OCI-LY1 (cell line): ENCODE results near the gene CRYGN.

Experiments
- H2AFZ ChIP-seq: fragments of 200-600 bp; sonication (generic), shearing (Covaris generic); 2 replicates; pipeline ENCODE4 v1.6.0; 2014; ENCODE audit warnings: antibody characterized with exemption, mild to moderate bottlenecking, low read length
- H3F3A ChIP-seq: fragments of 200-600 bp; sonication (generic), shearing (Covaris generic); 2 replicates; pipeline ENCODE4 v1.6.0; 2014; ENCODE audit warnings: mild to moderate bottlenecking, antibody characterized with exemption, low read length, moderate library complexity; ENCODE audit not compliant: insufficient read depth
- H3K27ac ChIP-seq: fragments of 200-600 bp; sonication (generic); 2 replicates; pipeline ENCODE4 v1.5.1; 2014; ENCODE audit warnings: low read length, mixed run types, mild to moderate bottlenecking, low read depth; ENCODE audit not compliant: poor library complexity, severe bottlenecking
- H3K27me3 ChIP-seq: fragments of 200-600 bp; sonication (generic); 2 replicates; pipeline ENCODE4 v1.6.0; 2014; ENCODE audit warnings: antibody characterized with exemption, mild to moderate bottlenecking, low read length, moderate library complexity; ENCODE audit not compliant: insufficient read depth
- H3K36me3 ChIP-seq: fragments of 200-600 bp; sonication (generic); 2 replicates; pipeline ENCODE4 v1.6.1; 2014; ENCODE audit warnings: mild to moderate bottlenecking, antibody characterized with exemption, low read length, moderate library complexity, mixed read lengths; ENCODE audit not compliant: insufficient read depth
- H3K4me1 ChIP-seq: fragments of 200-600 bp; sonication (generic); 2 replicates; pipeline ENCODE4 v1.5.1; 2014; ENCODE audit warnings: mild to moderate bottlenecking, low read length, moderate library complexity; ENCODE audit not compliant: insufficient read depth, severe bottlenecking
- H3K4me2 ChIP-seq: fragments of 200-600 bp; sonication (generic), shearing (Covaris generic); 2 replicates; pipeline ENCODE4 v1.6.1; 2014; ENCODE audit warnings: low read length
- H3K4me3 ChIP-seq: fragments of 200-600 bp; sonication (generic); 2 replicates; pipeline ENCODE4 v1.5.1; 2014; ENCODE audit warnings: low read length, low read depth, mild to moderate bottlenecking, mixed read lengths; ENCODE audit not compliant: poor library complexity, severe bottlenecking
- H3K79me2 ChIP-seq: fragments of 200-600 bp; shearing (Covaris generic); 2 replicates; pipeline ENCODE4 v1.6.1; 2016; ENCODE audit warnings: mixed run types, low read length, mixed read lengths; ENCODE audit not compliant: insufficient read depth
- H3K9ac ChIP-seq: fragments of 200-600 bp; sonication (generic), shearing (Covaris generic); 2 replicates; pipeline ENCODE4 v1.6.1; 2014; ENCODE audit warnings: mild to moderate bottlenecking, low read length, mixed read lengths
- H3K9me2 ChIP-seq: fragments of 200-600 bp; sonication (generic), shearing (Covaris generic); 2 replicates; pipeline ENCODE4 v1.6.1; 2014; ENCODE audit warnings: low read depth, mild to moderate bottlenecking, low read length, mixed read lengths
- H3K9me3 ChIP-seq: fragments of 200-600 bp; shearing (Covaris generic); 2 replicates; pipeline ENCODE4 v1.6.1; 2014; ENCODE audit warnings: low read length, mixed read lengths
- H4K20me1 ChIP-seq: fragments of 200-600 bp; sonication (generic), shearing (Covaris generic); 2 replicates; pipeline ENCODE4 v1.6.0; 2016; ENCODE audit warnings: mild to moderate bottlenecking, low read length; ENCODE audit not compliant: insufficient read depth
- CTCF ChIP-seq: fragments of 200-600 bp; sonication (generic), shearing (Covaris generic); IDR thresholded peaks from 2 replicates; pipeline ENCODE4 v1.5.1; 2017; ENCODE audit warnings: mild to moderate bottlenecking, antibody characterized with exemption, low read length, moderate library complexity, mixed read lengths
- EZH2 ChIP-seq: fragments of 200-600 bp; sonication (generic), shearing (Covaris generic); IDR thresholded peaks from 2 replicates; pipeline ENCODE4 v1.8.0; 2017; ENCODE audit warnings: borderline replicate concordance, mixed run types, mild to moderate bottlenecking, antibody characterized with exemption, low read length, moderate library complexity, mixed read lengths

The CRYGN gene

GRCh38 chr7:151483711-151483983 lies 43.7 kb upstream of the CRYGN start:
- H4K20me1 ChIP-seq: no peaks in the 10 kb centered on the region
- H2AFZ ChIP-seq: no peak overlapping the region
- no peak overlapping the region for H3K9ac ChIP-seq
- no peaks in the 10 kb centered on the region for H3K9me2 ChIP-seq
- H3K4me3 ChIP-seq: no peak overlapping the region
- peaks cover 95% of the 10 kb centered on the region for H3K36me3 ChIP-seq
- peaks cover 16% of the 10 kb centered on the region; the same call in 1 of the 2 replicates for H3K79me2 ChIP-seq
- no peaks in the 10 kb centered on the region for H3K9me3 ChIP-seq
- H3K4me1 ChIP-seq: peaks cover 9% of the 10 kb centered on the region
- no peak overlapping the region for H3K27ac ChIP-seq
- H3K27me3 ChIP-seq: no peaks in the 10 kb centered on the region
- no peaks in the 10 kb centered on the region for H3F3A ChIP-seq
- no peak overlapping the region for H3K4me2 ChIP-seq
- TF ChIP-seq EZH2 (no peak), CTCF (no peak)

GRCh38 chr7:151482883-151483710 lies 43.2 kb upstream of the CRYGN start:
- H3K27me3 ChIP-seq: no peaks in the 10 kb centered on the region
- peaks cover 92% of the 10 kb centered on the region for H3K36me3 ChIP-seq
- peaks cover 16% of the 10 kb centered on the region; the same call in 1 of the 2 replicates for H3K79me2 ChIP-seq
- no peak overlapping the region for H3K4me3 ChIP-seq
- no peaks in the 10 kb centered on the region for H4K20me1 ChIP-seq
- H3K9me3 ChIP-seq: no peaks in the 10 kb centered on the region
- no peak overlapping the region for H3K9ac ChIP-seq
- H3K4me1 ChIP-seq: peaks cover 9% of the 10 kb centered on the region
- TF ChIP-seq CTCF (no peak), EZH2 (no peak)
- no peak overlapping the region for H3K4me2 ChIP-seq
- H3K27ac ChIP-seq: no peak overlapping the region
- H2AFZ ChIP-seq: no peak overlapping the region
- H3K9me2 ChIP-seq: no peaks in the 10 kb centered on the region
- no peaks in the 10 kb centered on the region for H3F3A ChIP-seq

- 0 out of 2 replicates have a peak, but pooled peaks cover 3% of the 10 kb centered on the region for H4K20me1 ChIP-seq
- no peaks in the 10 kb centered on the region for H3K9me3 ChIP-seq
- H3F3A ChIP-seq: no peaks in the 10 kb centered on the region
- H3K4me1 ChIP-seq: peaks cover 9% of the 10 kb centered on the region
- H3K79me2 ChIP-seq: peaks cover 16% of the 10 kb centered on the region; the same call in 1 of the 2 replicates
- peaks cover 92% of the 10 kb centered on the region for H3K36me3 ChIP-seq
- H3K27me3 ChIP-seq: no peaks in the 10 kb centered on the region
- no peak overlapping the region for H3K4me3 ChIP-seq
- H3K9me2 ChIP-seq: no peaks in the 10 kb centered on the region
- TF ChIP-seq CTCF: no peak
- no peak for TF ChIP-seq EZH2
- no peak overlapping the region for H2AFZ ChIP-seq
- H3K9ac ChIP-seq: no peak overlapping the region
- H3K27ac ChIP-seq: no peak overlapping the region
- no peak overlapping the region for H3K4me2 ChIP-seq
Measured at GRCh38 chr7:151481650-151482505, 41.9 kb upstream of the CRYGN start.
